HFFc6 (cell line): ENCODE data around the gene NAV2. TPM values are rescaled to one million over a fixed set of nuclear protein-coding genes. Genes with fewer than 3 reads are reported as not detected.

Source experiments
- DNase-seq: peaks from one replicate; pipeline ENCODE4 v3.0.0-alpha.2; 2018
- H3K27ac Mint-ChIP-seq: 2 replicates; pipeline ENCODE4 v1.8.0; 2020; ENCODE audit warnings: mild to moderate bottlenecking, mixed read lengths
- H3K27me3 Mint-ChIP-seq: 2 replicates; pipeline ENCODE4 v1.8.0; 2021; ENCODE audit warnings: mild to moderate bottlenecking, moderate library complexity, mixed read lengths; ENCODE audit not compliant: insufficient read depth
- H3K36me3 Mint-ChIP-seq: 2 replicates; pipeline ENCODE4 v1.8.0; 2021; ENCODE audit warnings: low read depth, mixed read lengths
- H3K4me1 Mint-ChIP-seq: 2 replicates; pipeline ENCODE4 v1.8.0; 2020; ENCODE audit warnings: low read depth, mixed read lengths
- H3K4me3 Mint-ChIP-seq: 2 replicates; pipeline ENCODE4 v1.8.0; 2020; ENCODE audit warnings: mild to moderate bottlenecking, moderate library complexity, mixed read lengths
- H3K9me3 Mint-ChIP-seq: 2 replicates; pipeline ENCODE4 v1.8.0; 2020; ENCODE audit warnings: mild to moderate bottlenecking, mixed read lengths
- total RNA-seq, 6 experiments: library from RNA; stranded (reverse); fragmentation: NEBNext Ultra II Directional; extraction: Animal tissue kit (Norgen Biotek cat#: 25700); gene quantifications; 2 replicates in 1 of 6; 3 replicates in 5 of 6; pipeline ENCODE4 v1.2.3, GENCODE V29; 2021
- TF ChIP-seq, protein P1 (sequence below): fragments of 200-600 bp; sonication (generic); IDR thresholded peaks from 2 replicates; pipeline ENCODE4 v1.5.0; 2021; ENCODE audit warnings: antibody characterized with exemption, mild to moderate bottlenecking

The NAV2 gene
- total RNA-seq, 6 experiments from 2014 or later: 12.4 to 34.9 (median 31.8) TPM

DNA sequence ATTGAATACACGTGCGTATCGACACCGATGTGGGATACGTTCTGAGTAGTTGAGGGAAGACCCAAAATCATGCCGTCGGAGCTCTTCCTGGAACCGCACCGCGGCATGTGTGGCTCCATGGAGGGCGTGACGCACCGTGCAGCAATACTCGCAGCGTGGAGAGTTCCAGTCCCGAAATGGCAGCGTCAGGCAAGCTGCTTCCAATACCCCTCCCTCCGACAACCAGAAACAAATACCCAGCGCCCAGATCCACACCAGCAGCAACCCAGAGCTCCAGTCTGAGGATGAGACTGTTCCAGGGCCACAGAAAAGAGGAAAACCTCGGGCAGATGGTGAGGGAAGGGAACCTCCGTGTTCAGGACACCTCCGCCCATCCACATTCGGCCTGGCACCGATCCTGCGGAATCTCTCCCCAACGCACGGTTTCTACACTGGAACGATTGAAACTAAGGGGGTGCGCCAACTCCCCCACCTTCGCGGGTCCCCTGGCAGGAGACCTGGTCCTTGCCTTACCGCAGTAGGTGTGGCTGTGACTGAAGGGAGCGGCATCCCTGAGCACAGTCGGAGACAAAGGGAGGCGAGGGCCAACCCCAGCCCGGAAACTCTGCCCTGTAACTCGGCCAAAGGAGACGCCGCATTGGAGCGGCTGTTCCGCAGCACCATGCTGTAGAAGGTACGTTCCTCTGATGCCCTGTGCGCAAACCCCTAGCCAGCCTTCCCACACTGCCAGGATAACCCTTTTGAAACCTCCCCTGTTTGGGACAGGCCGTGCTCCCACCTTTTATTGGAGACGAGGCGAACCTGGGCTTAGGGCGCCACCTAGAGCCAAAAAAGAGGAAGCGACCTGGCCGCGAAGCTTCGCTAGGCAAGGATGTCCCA is 419.4 kb downstream of the NAV2 start:
- peaks cover 32% of the 10 kb centered on the region for H3K4me1 Mint-ChIP-seq
- no peaks in the 10 kb centered on the region for H3K9me3 Mint-ChIP-seq

DNA sequence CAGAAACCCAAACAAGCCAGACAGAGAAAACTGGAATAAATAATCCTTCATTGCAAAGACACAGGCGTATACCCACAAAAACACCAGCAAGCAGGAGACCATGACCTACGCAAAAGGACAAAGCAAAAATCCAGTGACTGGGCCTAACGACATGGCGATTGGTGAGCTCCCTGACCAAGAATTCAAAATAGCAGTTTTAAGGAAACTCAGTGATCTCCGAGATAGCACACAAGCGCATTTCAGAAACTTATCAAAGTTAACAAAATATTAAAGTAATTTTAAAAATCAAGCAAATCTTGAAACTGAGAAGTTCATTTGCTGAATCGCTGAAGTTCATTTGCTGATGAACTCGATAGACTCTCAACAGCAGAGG is 420.0 kb downstream of the NAV2 start:
- no peaks in the 10 kb centered on the region for H3K9me3 Mint-ChIP-seq
- H3K27me3 Mint-ChIP-seq: no peaks in the 10 kb centered on the region; the same call in 1 of the 2 replicates
- H3K4me3 Mint-ChIP-seq: peak overlapping the region; percentile 85
- no peak overlapping the region for H3K27ac Mint-ChIP-seq
- TF ChIP-seq, protein P1, sequence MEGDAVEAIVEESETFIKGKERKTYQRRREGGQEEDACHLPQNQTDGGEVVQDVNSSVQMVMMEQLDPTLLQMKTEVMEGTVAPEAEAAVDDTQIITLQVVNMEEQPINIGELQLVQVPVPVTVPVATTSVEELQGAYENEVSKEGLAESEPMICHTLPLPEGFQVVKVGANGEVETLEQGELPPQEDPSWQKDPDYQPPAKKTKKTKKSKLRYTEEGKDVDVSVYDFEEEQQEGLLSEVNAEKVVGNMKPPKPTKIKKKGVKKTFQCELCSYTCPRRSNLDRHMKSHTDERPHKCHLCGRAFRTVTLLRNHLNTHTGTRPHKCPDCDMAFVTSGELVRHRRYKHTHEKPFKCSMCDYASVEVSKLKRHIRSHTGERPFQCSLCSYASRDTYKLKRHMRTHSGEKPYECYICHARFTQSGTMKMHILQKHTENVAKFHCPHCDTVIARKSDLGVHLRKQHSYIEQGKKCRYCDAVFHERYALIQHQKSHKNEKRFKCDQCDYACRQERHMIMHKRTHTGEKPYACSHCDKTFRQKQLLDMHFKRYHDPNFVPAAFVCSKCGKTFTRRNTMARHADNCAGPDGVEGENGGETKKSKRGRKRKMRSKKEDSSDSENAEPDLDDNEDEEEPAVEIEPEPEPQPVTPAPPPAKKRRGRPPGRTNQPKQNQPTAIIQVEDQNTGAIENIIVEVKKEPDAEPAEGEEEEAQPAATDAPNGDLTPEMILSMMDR: peak; percentile 62
- peaks cover 32% of the 10 kb centered on the region for H3K4me1 Mint-ChIP-seq
- no peak for DNase-seq
- H3K36me3 Mint-ChIP-seq: no peaks in the 10 kb centered on the region

More for the DNA sequence above, 419.4 kb downstream of the NAV2 start:
- H3K27ac Mint-ChIP-seq: peak overlapping the region; percentile 24; the same call in 1 of the 2 replicates
- H3K36me3 Mint-ChIP-seq: no peaks in the 10 kb centered on the region
- TF ChIP-seq, protein P1: peak; percentile 90
- H3K4me3 Mint-ChIP-seq: peak overlapping the region; percentile 85
- H3K27me3 Mint-ChIP-seq: no peaks in the 10 kb centered on the region; the same call in 1 of the 2 replicates
- DNase-seq: peak; percentile 43

DNA sequence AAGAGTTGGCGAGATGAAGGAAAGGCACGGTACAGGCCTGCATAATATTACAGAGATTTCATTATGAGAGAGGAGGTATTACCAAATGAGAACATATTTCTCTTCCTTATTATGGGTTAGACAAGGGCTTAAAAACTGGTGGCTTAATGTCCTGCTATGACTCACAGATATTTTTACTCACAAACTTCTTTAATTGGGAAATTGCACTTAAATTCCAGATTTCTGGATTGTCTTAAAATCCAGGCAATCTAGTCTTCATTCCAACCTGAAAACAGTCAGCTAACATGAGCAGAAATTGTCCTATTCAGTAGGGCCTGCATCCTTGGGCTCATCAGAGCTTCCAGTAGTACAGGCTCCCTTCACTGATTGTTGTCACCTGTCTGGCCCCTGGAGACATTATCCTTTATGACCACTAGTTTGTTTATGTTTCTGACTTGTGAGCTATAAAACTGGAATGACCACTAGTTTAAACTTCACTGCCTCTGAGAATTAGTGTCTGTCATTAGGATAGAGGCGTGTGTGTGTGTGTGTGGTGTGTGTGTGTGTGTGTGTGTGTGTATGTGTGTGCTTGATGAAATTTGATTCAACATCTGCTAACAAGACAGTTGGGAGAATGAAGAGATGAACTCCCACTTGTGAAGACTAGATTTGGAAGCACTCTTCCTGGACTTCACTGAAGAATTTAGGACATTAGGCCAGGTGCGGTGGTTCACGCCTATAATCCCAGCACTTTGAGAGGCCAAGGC is 422.5 kb downstream of the NAV2 start:
- Mint-ChIP-seq H3K4me1 (peaks cover 32% of the 10 kb centered on the region), H3K27ac (no peak overlapping the region), H3K4me3 (no peak overlapping the region), H3K36me3 (no peaks in the 10 kb centered on the region), H3K9me3 (no peaks in the 10 kb centered on the region), H3K27me3 (peaks cover 3% of the 10 kb centered on the region)
- DNase-seq: peak; percentile 11
- TF ChIP-seq, protein P1: no peak

DNA sequence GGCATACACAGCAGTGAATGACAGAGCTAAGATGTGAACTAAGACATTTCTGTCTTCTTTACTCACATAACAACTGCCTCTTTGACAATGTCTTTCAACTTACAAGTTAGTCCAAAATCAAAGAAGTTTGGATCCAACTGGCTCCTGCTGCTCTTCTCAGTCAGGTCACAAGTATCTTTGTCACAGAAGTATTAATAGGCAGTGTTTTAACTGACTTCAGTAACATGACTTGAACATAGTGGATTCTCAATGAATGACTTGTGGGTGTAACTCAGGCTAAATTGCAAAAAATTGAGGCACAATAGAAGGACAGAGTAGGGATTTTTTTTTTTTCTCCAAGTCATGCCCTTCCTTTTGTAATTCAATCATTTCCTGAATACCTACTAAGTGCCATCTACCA is 425.0 kb downstream of the NAV2 start:
- no peaks in the 10 kb centered on the region for H3K36me3 Mint-ChIP-seq
- DNase-seq: no peak
- peaks cover 20% of the 10 kb centered on the region for H3K4me1 Mint-ChIP-seq
- H3K9me3 Mint-ChIP-seq: no peaks in the 10 kb centered on the region
- H3K27ac Mint-ChIP-seq: no peak overlapping the region
- H3K4me3 Mint-ChIP-seq: no peak overlapping the region
- TF ChIP-seq, protein P1: no peak
- peaks cover 7% of the 10 kb centered on the region for H3K27me3 Mint-ChIP-seq

DNA sequence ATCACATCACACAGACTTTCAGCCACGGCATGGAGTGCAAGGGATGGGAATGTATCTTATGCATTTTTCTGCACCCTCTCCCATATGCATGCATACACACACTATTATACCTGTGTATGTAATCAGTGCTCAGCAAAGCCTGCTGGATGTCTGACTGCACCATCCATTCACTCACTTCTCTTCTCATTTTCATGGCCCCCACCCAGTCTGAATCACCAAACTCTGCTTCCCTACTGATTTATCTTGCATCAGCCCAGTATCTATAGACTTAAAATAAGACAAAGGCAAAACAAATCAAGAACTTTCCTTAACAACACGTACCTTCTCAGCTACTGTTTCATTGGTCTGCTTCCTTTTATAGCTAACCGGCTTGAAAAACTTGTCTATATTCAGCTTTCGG is 426.1 kb downstream of the NAV2 start:
- TF ChIP-seq, protein P1: no peak
- Mint-ChIP-seq H3K9me3 (no peaks in the 10 kb centered on the region), H3K4me3 (no peak overlapping the region), H3K27me3 (peaks cover 7% of the 10 kb centered on the region), H3K36me3 (no peaks in the 10 kb centered on the region), H3K27ac (no peak overlapping the region), H3K4me1 (peaks cover 19% of the 10 kb centered on the region)
- DNase-seq: no peak
